CD4-positive, alpha-beta T cell treated with Interleukin-1 beta for 1 hour (primary cell): ENCODE results near the gene REN.

Source experiments
- DNase-seq, 2 donors: peaks; one replicate each; pipeline ENCODE4 v3.0.0-alpha.2; 2020 to 2022

REN gene

GRCh38 chr1:204130981-204131892 lies 34.9 kb downstream of the REN start:
- DNase-seq = no peak

- no peak for DNase-seq
Observed at GRCh38 chr1:204130178-204130577, 36.0 kb downstream of the REN start.

GRCh38 chr1:204128964-204129896 lies 36.9 kb downstream of the REN start:
- peak; percentile 65 for DNase-seq

- no peak for DNase-seq
Observed at GRCh38 chr1:204128464-204128963, 37.6 kb downstream of the REN start.

- DNase-seq = peak in 1 of 2 donors; percentile 7
Observed at GRCh38 chr1:204127597-204128242, 38.4 kb downstream of the REN start.

- no peak for DNase-seq
Observed at GRCh38 chr1:204126956-204127355, 39.2 kb downstream of the REN start.

GRCh38 chr1:204126386-204126785 lies 39.8 kb downstream of the REN start:
- no peak for DNase-seq

GRCh38 chr1:204125759-204126351 lies 40.3 kb downstream of the REN start:
- no peak for DNase-seq

GRCh38 chr1:204124639-204125038 lies 41.5 kb downstream of the REN start:
- no peak for DNase-seq

- peak; percentile 7 to 18 for DNase-seq
Observed at GRCh38 chr1:204123376-204123775, 42.8 kb downstream of the REN start.

- DNase-seq = no peak
Observed at GRCh38 chr1:204121840-204122555, 44.1 kb downstream of the REN start.

- DNase-seq = no peak
Observed at GRCh38 chr1:204116539-204116938, 49.6 kb downstream of the REN start.

- DNase-seq = no peak
Observed at GRCh38 chr1:204115116-204115515, 51.0 kb downstream of the REN start.

GRCh38 chr1:204114606-204115005 lies 51.5 kb downstream of the REN start:
- peak in 1 of 2 donors; percentile 5 for DNase-seq

GRCh38 chr1:204113896-204114295 lies 52.2 kb downstream of the REN start:
- DNase-seq = no peak

- no peak for DNase-seq
Observed at GRCh38 chr1:204112876-204113730, 53.0 kb downstream of the REN start.

GRCh38 chr1:204110894-204111633 lies 55.1 kb downstream of the REN start:
- no peak for DNase-seq

- DNase-seq = no peak
Observed at GRCh38 chr1:204108312-204109141, 57.6 kb downstream of the REN start.

GRCh38 chr1:204107892-204108291 lies 58.2 kb downstream of the REN start:
- no peak for DNase-seq
